IgD-negative memory B cell (primary cell): ENCODE results near the gene CRABP1. TPM values are rescaled to one million over a fixed set of nuclear protein-coding genes. Genes with fewer than 3 reads are reported as not detected.

Experiments used
- H3K27ac Mint-ChIP-seq, 3 donors: one replicate each; pipeline ENCODE4 v1.8.0; 2020 to 2022; ENCODE audit warnings: mild to moderate bottlenecking in 3 of 3, mixed read lengths in 3 of 3, moderate library complexity in 1 of 3
- H3K27me3 Mint-ChIP-seq: one replicate; pipeline ENCODE4 v1.8.0; 2021; ENCODE audit warnings: mixed read lengths
- H3K36me3 Mint-ChIP-seq: one replicate; pipeline ENCODE4 v1.8.0; 2020; ENCODE audit warnings: mild to moderate bottlenecking, mixed read lengths
- H3K4me1 Mint-ChIP-seq, 3 donors: one replicate each; pipeline ENCODE4 v1.8.0; 2020 to 2022; ENCODE audit warnings: mixed read lengths in 3 of 3, mild to moderate bottlenecking in 1 of 3
- H3K4me3 Mint-ChIP-seq, 4 donors: one replicate each; pipeline ENCODE4 v1.8.0; 2020 to 2022; ENCODE audit warnings: mild to moderate bottlenecking in 4 of 4, mixed read lengths in 4 of 4, moderate library complexity in 3 of 4
- H3K9me3 Mint-ChIP-seq, 3 donors: one replicate each; pipeline ENCODE4 v1.8.0; 2020 to 2021; ENCODE audit warnings: mixed read lengths in 3 of 3, mild to moderate bottlenecking in 1 of 3
- polyA plus RNA-seq: library from polyadenylated mRNA; unstranded; fragments of 300-500 nt; fragmentation: Illumina TruSeq; gene quantifications from one replicate; pipeline ENCODE4 v1.2.3, GENCODE V29; 2021

CRABP1 gene
- polyA plus RNA-seq, 1 donor from 2014 or later: not detected

DNA sequence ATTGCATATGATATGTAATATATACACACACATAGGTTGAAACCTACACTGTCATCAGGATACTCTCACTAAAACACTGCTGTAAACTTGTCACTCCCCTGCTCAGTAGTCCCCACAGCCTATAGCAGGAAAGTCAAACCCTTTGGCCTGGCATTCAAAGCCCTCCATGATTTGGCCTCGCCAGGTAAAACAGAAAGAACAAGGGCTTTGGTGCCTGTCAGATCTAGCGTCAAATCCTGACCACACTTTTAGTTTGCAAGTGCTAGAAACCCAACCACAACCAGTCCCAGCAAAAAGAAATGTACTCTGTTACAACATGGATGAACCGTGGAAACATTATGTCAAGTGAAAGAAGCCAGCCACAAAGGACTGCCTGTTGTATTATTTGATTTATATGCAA is 11.4 kb downstream of the CRABP1 start:
- no peaks in the 10 kb centered on the region for H3K36me3 Mint-ChIP-seq
- H3K27me3 Mint-ChIP-seq: peaks cover 19% of the 10 kb centered on the region
- H3K4me1 Mint-ChIP-seq: no peaks in the 10 kb centered on the region
- H3K27ac Mint-ChIP-seq: no peak overlapping the region
- no peak overlapping the region for H3K4me3 Mint-ChIP-seq
- H3K9me3 Mint-ChIP-seq: no peaks in the 10 kb centered on the region

- Mint-ChIP-seq H3K27ac (no peak overlapping the region), H3K36me3 (no peaks in the 10 kb centered on the region), H3K27me3 (peaks cover 14% of the 10 kb centered on the region), H3K9me3 (no peaks in the 10 kb centered on the region), H3K4me1 (no peaks in the 10 kb centered on the region), H3K4me3 (no peak overlapping the region)
Measured at GRCh38 chr15:78353093-78353492, 12.9 kb downstream of the CRABP1 start.

- Mint-ChIP-seq H3K4me1 (no peaks in the 10 kb centered on the region), H3K36me3 (no peaks in the 10 kb centered on the region), H3K4me3 (no peak overlapping the region), H3K27ac (no peak overlapping the region), H3K9me3 (no peaks in the 10 kb centered on the region), H3K27me3 (peaks cover 13% of the 10 kb centered on the region)
Measured at GRCh38 chr15:78355177-78355576, 15.0 kb downstream of the CRABP1 start.

DNA sequence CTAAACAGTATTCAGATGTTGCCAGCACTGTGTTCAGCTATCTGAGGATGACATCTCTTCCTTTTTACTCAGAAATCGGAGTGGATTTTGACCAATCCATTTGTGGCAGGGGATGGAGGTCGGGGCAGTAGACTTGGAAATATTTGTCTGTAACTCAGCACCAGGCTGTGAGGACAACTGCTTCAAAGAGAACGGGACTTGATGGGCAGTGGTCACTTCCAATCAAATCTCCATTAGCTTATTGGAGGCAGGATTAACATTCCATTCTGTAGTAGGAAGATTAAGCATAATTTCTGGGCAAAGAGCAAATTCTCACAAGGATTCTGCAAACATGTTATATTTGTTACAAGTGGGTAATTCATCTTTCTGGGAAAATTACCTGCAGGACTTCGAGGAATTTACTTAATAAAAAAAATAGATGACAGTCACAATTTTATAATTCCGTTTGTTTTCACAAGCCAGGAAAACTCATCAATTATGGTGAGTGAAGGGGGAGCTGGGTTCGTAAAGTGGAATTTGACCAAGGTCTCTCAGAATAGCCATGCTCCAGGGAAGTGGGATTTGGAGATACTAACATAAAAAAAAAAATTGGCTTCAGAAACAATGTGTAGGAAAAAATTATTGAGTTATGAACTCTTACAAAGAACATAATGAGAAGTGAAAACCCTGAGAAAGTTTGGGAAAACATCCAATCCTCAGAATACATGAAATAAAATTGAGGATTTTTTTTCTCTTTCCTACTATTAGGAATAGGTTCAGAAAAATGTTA is 18.1 kb downstream of the CRABP1 start:
- H3K36me3 Mint-ChIP-seq: no peaks in the 10 kb centered on the region
- no peak overlapping the region for H3K27ac Mint-ChIP-seq
- peaks cover 15% of the 10 kb centered on the region for H3K27me3 Mint-ChIP-seq
- H3K4me1 Mint-ChIP-seq: no peaks in the 10 kb centered on the region
- no peaks in the 10 kb centered on the region for H3K9me3 Mint-ChIP-seq
- H3K4me3 Mint-ChIP-seq: no peak overlapping the region

- Mint-ChIP-seq H3K4me3 (no peak overlapping the region), H3K27me3 (peaks cover 14% of the 10 kb centered on the region), H3K36me3 (no peaks in the 10 kb centered on the region), H3K4me1 (no peaks in the 10 kb centered on the region), H3K9me3 (no peaks in the 10 kb centered on the region), H3K27ac (no peak overlapping the region)
Measured at GRCh38 chr15:78359041-78359808, 19.1 kb downstream of the CRABP1 start.

DNA sequence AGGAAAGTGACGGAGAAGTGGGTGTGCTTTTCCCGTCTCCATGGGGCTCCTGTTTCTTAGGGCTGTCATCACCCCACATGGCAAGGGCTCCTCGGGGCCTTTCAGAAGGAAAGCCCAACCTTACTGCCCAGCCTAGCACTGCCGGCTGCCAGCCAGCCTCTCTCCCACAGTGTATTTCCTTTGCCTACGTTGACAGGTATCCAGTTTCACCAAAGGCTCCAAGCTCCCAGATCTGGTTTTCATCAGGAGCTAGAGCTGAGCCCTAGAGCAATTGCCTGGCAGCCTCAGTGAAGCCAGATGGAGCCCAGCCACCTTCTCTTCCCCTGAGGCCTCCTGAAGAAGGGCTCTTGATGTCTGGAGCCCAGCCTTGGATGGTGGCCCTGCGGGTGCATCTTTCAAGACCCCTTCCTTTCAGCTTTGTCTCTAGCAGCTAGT is 20.2 kb downstream of the CRABP1 start:
- Mint-ChIP-seq H3K27ac (no peak overlapping the region), H3K36me3 (no peaks in the 10 kb centered on the region), H3K4me1 (no peaks in the 10 kb centered on the region), H3K4me3 (no peak overlapping the region), H3K27me3 (peaks cover 11% of the 10 kb centered on the region), H3K9me3 (no peaks in the 10 kb centered on the region)

- Mint-ChIP-seq H3K4me3 (no peak overlapping the region), H3K36me3 (no peaks in the 10 kb centered on the region), H3K27me3 (peaks cover 12% of the 10 kb centered on the region), H3K9me3 (no peaks in the 10 kb centered on the region), H3K4me1 (no peaks in the 10 kb centered on the region), H3K27ac (no peak overlapping the region)
Measured at GRCh38 chr15:78360958-78361718, 21.0 kb downstream of the CRABP1 start.

DNA sequence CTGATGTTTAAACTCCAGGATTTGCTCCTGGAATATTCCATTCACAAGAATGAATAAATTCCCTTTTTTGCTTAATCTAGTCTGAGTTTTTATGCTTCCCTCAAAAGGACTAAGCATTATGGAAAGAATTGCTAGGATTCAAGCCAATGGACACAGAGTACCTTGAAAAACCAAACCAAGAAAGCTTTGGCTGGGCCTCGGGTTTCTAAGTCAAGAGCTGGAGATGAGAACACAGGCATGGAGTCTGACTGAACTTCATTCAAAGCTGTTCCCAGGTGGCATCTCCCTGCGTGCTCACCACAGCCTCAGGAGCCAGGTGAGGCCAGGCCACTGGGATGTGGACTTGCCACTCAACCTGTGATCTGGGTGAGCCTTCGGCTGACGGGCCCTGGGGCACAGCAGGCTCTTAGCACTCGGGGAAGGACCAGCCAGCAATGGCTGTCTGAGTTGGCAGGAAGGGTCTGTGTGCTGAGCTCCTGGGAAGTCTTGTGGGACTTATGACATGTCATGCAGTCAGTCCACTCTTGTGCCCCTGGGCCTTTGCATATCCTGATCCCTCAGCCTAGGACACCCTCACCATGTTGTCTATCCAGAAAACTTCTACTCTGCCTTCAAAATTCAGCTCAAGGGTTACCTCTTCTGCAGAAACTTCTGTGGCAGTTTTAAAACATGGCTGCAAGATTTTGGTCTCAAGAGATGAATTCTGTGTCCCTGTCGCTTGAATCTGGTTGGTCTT is 21.8 kb downstream of the CRABP1 start:
- no peak overlapping the region for H3K27ac Mint-ChIP-seq
- no peak overlapping the region for H3K4me3 Mint-ChIP-seq
- no peaks in the 10 kb centered on the region for H3K9me3 Mint-ChIP-seq
- H3K36me3 Mint-ChIP-seq: no peaks in the 10 kb centered on the region
- H3K4me1 Mint-ChIP-seq: no peaks in the 10 kb centered on the region
- H3K27me3 Mint-ChIP-seq: peaks cover 9% of the 10 kb centered on the region

DNA sequence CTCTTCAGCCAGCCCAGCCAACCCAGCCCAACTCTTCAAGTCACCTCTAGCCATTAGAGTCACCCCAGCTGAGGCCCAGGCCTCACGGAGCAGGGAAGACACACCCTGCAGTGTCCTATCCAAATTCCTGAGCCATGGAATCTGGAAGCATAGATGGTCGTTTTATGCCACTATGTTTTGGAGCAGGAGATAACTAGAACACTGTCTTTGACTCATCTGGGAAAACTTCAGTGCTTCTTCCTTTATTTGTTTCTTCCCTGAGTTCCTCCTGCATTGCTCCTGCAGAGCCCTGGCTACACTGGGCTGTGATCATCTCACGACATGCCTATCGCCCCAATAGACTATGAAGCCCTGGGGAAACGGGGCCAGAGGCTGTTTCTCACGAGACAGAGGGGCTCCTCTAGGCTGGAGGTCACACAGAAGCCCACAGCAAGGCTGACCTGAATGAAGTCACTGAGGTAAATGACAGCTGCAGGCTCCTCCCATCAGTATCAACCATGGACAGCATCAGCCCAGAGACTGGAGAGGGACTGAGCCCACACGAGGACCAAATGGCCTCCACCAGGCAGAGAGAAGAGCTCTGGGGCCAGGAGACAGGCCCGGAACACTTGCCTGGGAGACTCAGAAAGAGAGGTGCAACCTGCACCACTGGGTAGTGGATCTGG is 22.7 kb downstream of the CRABP1 start:
- Mint-ChIP-seq H3K4me1 (no peaks in the 10 kb centered on the region), H3K9me3 (no peaks in the 10 kb centered on the region), H3K27me3 (peaks cover 9% of the 10 kb centered on the region), H3K27ac (no peak overlapping the region), H3K4me3 (no peak overlapping the region), H3K36me3 (no peaks in the 10 kb centered on the region)

DNA sequence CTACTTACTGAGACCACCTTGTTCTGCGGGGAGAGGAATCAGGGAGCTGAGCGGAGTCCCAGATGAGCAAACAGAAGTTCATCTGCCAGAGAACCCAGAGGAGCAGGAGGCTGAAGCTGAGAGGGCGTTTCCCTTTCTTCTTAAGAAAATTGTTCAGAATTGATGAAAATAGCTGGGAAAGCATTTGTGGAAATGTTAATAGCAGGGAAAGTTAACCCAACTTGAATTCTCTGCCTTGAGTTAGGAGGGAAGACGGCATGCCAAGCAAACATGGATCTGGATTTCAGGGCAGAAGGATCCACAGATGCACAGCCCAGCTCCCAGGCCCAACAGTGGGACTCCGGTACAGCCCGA is 23.2 kb downstream of the CRABP1 start:
- H3K4me3 Mint-ChIP-seq: no peak overlapping the region

GRCh38 chr15:78364233-78364632 is 24.1 kb downstream of the CRABP1 start:
- no peaks in the 10 kb centered on the region for H3K9me3 Mint-ChIP-seq
- no peaks in the 10 kb centered on the region for H3K36me3 Mint-ChIP-seq
- H3K27ac Mint-ChIP-seq: no peak overlapping the region
- H3K4me1 Mint-ChIP-seq: no peaks in the 10 kb centered on the region
- H3K27me3 Mint-ChIP-seq: peaks cover 4% of the 10 kb centered on the region
- no peak overlapping the region for H3K4me3 Mint-ChIP-seq

More for the DNA sequence above, 23.2 kb downstream of the CRABP1 start:
- no peaks in the 10 kb centered on the region for H3K4me1 Mint-ChIP-seq
- H3K27me3 Mint-ChIP-seq: peaks cover 6% of the 10 kb centered on the region
- no peaks in the 10 kb centered on the region for H3K9me3 Mint-ChIP-seq
- no peaks in the 10 kb centered on the region for H3K36me3 Mint-ChIP-seq
- no peak overlapping the region for H3K27ac Mint-ChIP-seq

- Mint-ChIP-seq H3K4me3 (no peak overlapping the region), H3K27ac (no peak overlapping the region), H3K27me3 (peaks cover 4% of the 10 kb centered on the region), H3K9me3 (no peaks in the 10 kb centered on the region), H3K4me1 (no peaks in the 10 kb centered on the region), H3K36me3 (no peaks in the 10 kb centered on the region)
Measured at GRCh38 chr15:78365917-78366316, 25.8 kb downstream of the CRABP1 start.

- no peaks in the 10 kb centered on the region for H3K9me3 Mint-ChIP-seq
- H3K4me3 Mint-ChIP-seq: no peak overlapping the region
- H3K27ac Mint-ChIP-seq: no peak overlapping the region
- no peaks in the 10 kb centered on the region for H3K4me1 Mint-ChIP-seq
- H3K36me3 Mint-ChIP-seq: no peaks in the 10 kb centered on the region
- peaks cover 4% of the 10 kb centered on the region for H3K27me3 Mint-ChIP-seq
Measured at GRCh38 chr15:78366342-78366741, 26.2 kb downstream of the CRABP1 start.

- Mint-ChIP-seq H3K27me3 (peaks cover 3% of the 10 kb centered on the region), H3K9me3 (no peaks in the 10 kb centered on the region), H3K36me3 (no peaks in the 10 kb centered on the region), H3K4me1 (no peaks in the 10 kb centered on the region), H3K4me3 (no peak overlapping the region), H3K27ac (no peak overlapping the region)
Measured at GRCh38 chr15:78368651-78369050, 28.5 kb downstream of the CRABP1 start.
